Endothelial cell of umbilical vein (primary cell): Measurements from ENCODE around the gene LYPLAL1.

ENCODE experiments used
- EZH2 ChIP-seq: IDR thresholded peaks from 2 replicates; pipeline ENCODE4 v1.6.1; 2012; ENCODE audit warnings: borderline replicate concordance, low read depth, mild to moderate bottlenecking, moderate library complexity, low read length, inconsistent platforms; ENCODE audit not compliant: severe bottlenecking
- TF ChIP-seq, protein P1 (sequence below), 2 donors: IDR thresholded peaks; 1 replicate in 1 of 2; 2 replicates in 1 of 2; pipeline ENCODE4 v1.5.1; 2011; ENCODE audit warnings: low read length in 2 of 2, mild to moderate bottlenecking in 2 of 2, moderate library complexity in 2 of 2, control low read depth in 1 of 2, inconsistent platforms in 1 of 2, low read depth in 1 of 2; ENCODE audit not compliant: insufficient read depth in 1 of 2; ENCODE audit errors: extremely low read depth in 1 of 2

DNA sequence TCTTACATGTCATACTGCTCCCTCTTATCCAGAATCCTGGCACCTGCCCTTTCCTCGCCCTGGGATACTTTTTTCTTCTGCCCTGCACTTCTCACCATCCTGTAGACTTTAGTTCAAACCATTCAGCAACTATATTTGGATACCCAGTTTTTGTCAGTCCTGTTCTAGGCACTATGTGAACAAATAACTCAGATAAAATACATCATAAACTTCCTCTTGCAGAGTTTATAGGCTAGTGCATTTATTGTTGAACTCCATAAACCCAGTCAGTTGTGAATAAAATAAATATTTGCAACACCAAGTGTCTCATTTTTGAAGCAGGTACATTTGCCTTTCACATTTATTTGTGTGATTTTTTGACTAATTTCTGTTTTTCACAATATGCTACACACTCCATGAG, 4.3 kb downstream of the LYPLAL1 start:
- TF ChIP-seq, protein P1, sequence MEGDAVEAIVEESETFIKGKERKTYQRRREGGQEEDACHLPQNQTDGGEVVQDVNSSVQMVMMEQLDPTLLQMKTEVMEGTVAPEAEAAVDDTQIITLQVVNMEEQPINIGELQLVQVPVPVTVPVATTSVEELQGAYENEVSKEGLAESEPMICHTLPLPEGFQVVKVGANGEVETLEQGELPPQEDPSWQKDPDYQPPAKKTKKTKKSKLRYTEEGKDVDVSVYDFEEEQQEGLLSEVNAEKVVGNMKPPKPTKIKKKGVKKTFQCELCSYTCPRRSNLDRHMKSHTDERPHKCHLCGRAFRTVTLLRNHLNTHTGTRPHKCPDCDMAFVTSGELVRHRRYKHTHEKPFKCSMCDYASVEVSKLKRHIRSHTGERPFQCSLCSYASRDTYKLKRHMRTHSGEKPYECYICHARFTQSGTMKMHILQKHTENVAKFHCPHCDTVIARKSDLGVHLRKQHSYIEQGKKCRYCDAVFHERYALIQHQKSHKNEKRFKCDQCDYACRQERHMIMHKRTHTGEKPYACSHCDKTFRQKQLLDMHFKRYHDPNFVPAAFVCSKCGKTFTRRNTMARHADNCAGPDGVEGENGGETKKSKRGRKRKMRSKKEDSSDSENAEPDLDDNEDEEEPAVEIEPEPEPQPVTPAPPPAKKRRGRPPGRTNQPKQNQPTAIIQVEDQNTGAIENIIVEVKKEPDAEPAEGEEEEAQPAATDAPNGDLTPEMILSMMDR (IDR thresholded peaks at IDR 0.05; ENCODE audit: extremely low read depth in 1 of 2, insufficient read depth in 1 of 2, low read depth in 1 of 2, low read length in 2 of 2), result no peak
- TF ChIP-seq EZH2, result no peak
